Measurements from ENCODE around the gene ABCA7.

ABCA7 gene

GRCh38 chr19:1069009-1069779 is 29.3 kb downstream of the ABCA7 start:
- DNase-seq (ENCODE audit: low read depth in 2 of 3, low spot score in 1 of 3), result no peak

GRCh38 chr19:1070576-1070930 is 30.6 kb downstream of the ABCA7 start:
- no peak for DNase-seq (ENCODE audit: low read depth in 2 of 3, low spot score in 1 of 3)

GRCh38 chr19:1070931-1071791 is 31.3 kb downstream of the ABCA7 start:
- no peak for DNase-seq (ENCODE audit: low read depth in 2 of 3, low spot score in 1 of 3)

GRCh38 chr19:1072371-1073015 is 32.6 kb downstream of the ABCA7 start:
- no peak for DNase-seq (ENCODE audit: low read depth in 2 of 3, low spot score in 1 of 3)

GRCh38 chr19:1073063-1073955 is 33.4 kb downstream of the ABCA7 start:
- DNase-seq (ENCODE audit: low read depth in 2 of 3, low spot score in 1 of 3), result no peak

- DNase-seq (ENCODE audit: low read depth in 2 of 3, low spot score in 1 of 3), result no peak
Measured at GRCh38 chr19:1073956-1074517, 34.1 kb downstream of the ABCA7 start.

GRCh38 chr19:1074544-1075283 is 34.8 kb downstream of the ABCA7 start:
- DNase-seq (ENCODE audit: low read depth in 2 of 3, low spot score in 1 of 3), result peak in 2 of 3 donors; percentile 53 to 73

- DNase-seq (ENCODE audit: low read depth in 2 of 3, low spot score in 1 of 3), result no peak
Measured at GRCh38 chr19:1076046-1076386, 36.1 kb downstream of the ABCA7 start.

GRCh38 chr19:1076951-1077350 is 37.0 kb downstream of the ABCA7 start:
- DNase-seq (ENCODE audit: low read depth in 2 of 3, low spot score in 1 of 3), result peak; percentile 71 to 89 (median 85)

GRCh38 chr19:1079566-1080111 is 39.7 kb downstream of the ABCA7 start:
- peak in 2 of 3 donors; percentile 71 to 74 for DNase-seq (ENCODE audit: low read depth in 2 of 3, low spot score in 1 of 3)

GRCh38 chr19:1080360-1081161 is 40.7 kb downstream of the ABCA7 start:
- DNase-seq (ENCODE audit: low read depth in 2 of 3, low spot score in 1 of 3), result no peak

GRCh38 chr19:1081301-1082164 is 41.6 kb downstream of the ABCA7 start:
- no peak for DNase-seq (ENCODE audit: low read depth in 2 of 3, low spot score in 1 of 3)

- peak; percentile 78 to 83 (median 79) for DNase-seq (ENCODE audit: low read depth in 2 of 3, low spot score in 1 of 3)
Measured at GRCh38 chr19:1082165-1082927, 42.4 kb downstream of the ABCA7 start.

- DNase-seq (ENCODE audit: low read depth in 2 of 3, low spot score in 1 of 3), result no peak
Measured at GRCh38 chr19:1082928-1083816, 43.3 kb downstream of the ABCA7 start.

GRCh38 chr19:1084024-1084868 is 44.3 kb downstream of the ABCA7 start:
- no peak for DNase-seq (ENCODE audit: low read depth in 2 of 3, low spot score in 1 of 3)

Data from stimulated activated CD4-positive, alpha-beta T cell treated with anti-CD3 and anti-CD28 coated beads, Interleukin-12 subunit alpha, Interleukin-12 subunit beta, amount 100 ng/mL, for 48 hours (primary cell).